HepG2 (cell line): Measurements from ENCODE around the gene SEPHS1. TPM values are rescaled to one million over a fixed set of nuclear protein-coding genes. Genes with fewer than 3 reads are reported as not detected.
A peak's percentile ranks its signal among the peaks of the same experiment; 100 is the strongest.

Experiments used
- CCAR2 ChIP-seq: fragments of 200-400 bp; formaldehyde crosslinking; optimal IDR thresholded peaks from 2 replicates; pipeline ENCODE3; 2018; ENCODE audit warnings: low read depth, mild to moderate bottlenecking, low read length, moderate library complexity
- DMAP1 ChIP-seq: IDR thresholded peaks from 2 replicates; pipeline ENCODE4 v1.6.1; 2016
- EZH2 ChIP-seq: conservative IDR thresholded peaks from 2 replicates; pipeline ENCODE4 v1.6.1; 2012; ENCODE audit warnings: mild to moderate bottlenecking, low read depth, low read length, moderate library complexity
- GABPB1 ChIP-seq: IDR thresholded peaks from 2 replicates; pipeline ENCODE4 v1.6.1; 2016; ENCODE audit warnings: mild to moderate bottlenecking, missing genetic modification reagents, moderate library complexity, missing compliant biosample characterization
- KDM2A ChIP-seq: sonication (generic); formaldehyde crosslinking; IDR thresholded peaks from 2 replicates; pipeline ENCODE4 v1.4.0; 2020; ENCODE audit warnings: low read depth, missing genetic modification reagents, borderline replicate concordance
- KDM5A ChIP-seq: fragments of 200-600 bp; sonication (generic); IDR thresholded peaks from 2 replicates; pipeline ENCODE4 v1.7.0; 2018; ENCODE audit warnings: antibody characterized with exemption, mild to moderate bottlenecking, low read length, borderline replicate concordance
- NCOR1 ChIP-seq: fragments of 200-600 bp; sonication (generic); IDR thresholded peaks from 2 replicates; pipeline ENCODE4 v1.7.0; 2017; ENCODE audit warnings: antibody characterized with exemption, low read length, borderline replicate concordance
- NFYB ChIP-seq: sonication (generic); formaldehyde crosslinking; IDR thresholded peaks from 2 replicates; pipeline ENCODE4 v1.4.0; 2020; ENCODE audit warnings: missing genetic modification reagents
- NFYC ChIP-seq: IDR thresholded peaks from 2 replicates; pipeline ENCODE4 v1.6.1; 2016; ENCODE audit warnings: missing genetic modification reagents, missing compliant biosample characterization
- PHF21A ChIP-seq: sonication (generic); formaldehyde crosslinking; IDR thresholded peaks from 2 replicates; pipeline ENCODE4 v1.5.0; 2020; ENCODE audit warnings: mild to moderate bottlenecking, missing genetic modification reagents
- RBM39 ChIP-seq: fragments of 200-400 bp; formaldehyde crosslinking; IDR thresholded peaks from one replicate; pipeline ENCODE4 v1.6.1; 2018; ENCODE audit warnings: antibody characterized with exemption, mild to moderate bottlenecking, low read depth, low read length; ENCODE audit not compliant: poor library complexity, severe bottlenecking
- SALL1 ChIP-seq: sonication (generic); formaldehyde crosslinking; IDR thresholded peaks from 2 replicates; pipeline ENCODE4 v1.8.0; 2022; ENCODE audit warnings: mild to moderate bottlenecking, missing genetic modification reagents
- SAP130 ChIP-seq: IDR thresholded peaks from 2 replicates; pipeline ENCODE4 v1.6.1; 2016; ENCODE audit warnings: low read depth
- SRY ChIP-seq: sonication (generic); formaldehyde crosslinking; IDR thresholded peaks from 2 replicates; pipeline ENCODE4 v1.8.0; 2022; ENCODE audit warnings: mild to moderate bottlenecking, missing genetic modification reagents
- ZNF101 ChIP-seq: sonication (generic); formaldehyde crosslinking; IDR thresholded peaks from 2 replicates; pipeline ENCODE4 v1.4.0; 2020; ENCODE audit warnings: mild to moderate bottlenecking, low read depth, missing genetic modification reagents, borderline replicate concordance
- ZNF251 ChIP-seq: sonication (generic); formaldehyde crosslinking; IDR thresholded peaks from 2 replicates; pipeline ENCODE4 v1.9.0; 2021; ENCODE audit warnings: mild to moderate bottlenecking, missing genetic modification reagents
- ZNF605 ChIP-seq: sonication (generic); formaldehyde crosslinking; IDR thresholded peaks from 2 replicates; pipeline ENCODE4 v1.8.0; 2022; ENCODE audit warnings: mild to moderate bottlenecking, missing genetic modification reagents
- polyA plus RNA-seq, 8 experiments: library from polyadenylated mRNA; depleted of rRNA in 3 of 8; stranded (reverse) in 7 of 8; unstranded in 1 of 8; fragments of >200 nt; fragmentation: Illumina TruSeq in 4 of 8; extraction: Trizol in 4 of 8; gene quantifications; 2 replicates each; pipeline versions ENCODE4 v1.2.1 to v1.2.3, GENCODE V29; 2011 to 2016; ENCODE audit warnings: low read depth in 4 of 8, missing spikeins in 1 of 8, mixed read lengths in 1 of 8; ENCODE audit not compliant: insufficient read depth in 1 of 8
- total RNA-seq, 5 experiments: library from RNA; depleted of rRNA; stranded (reverse); fragments of >200 nt; fragmentation: Illumina TruSeq; extraction: Trizol; gene quantifications; 2 replicates each; pipeline ENCODE4 v1.2.3, GENCODE V29; 2016; ENCODE audit warnings: low read depth in 1 of 5
- TF ChIP-seq, protein P1 (sequence below), 2 experiments: fragments of 450-650 bp in 1 of 2; sonication (generic) in 1 of 2; formaldehyde crosslinking; IDR thresholded peaks; 2 replicates each; pipeline versions ENCODE4 v1.5.0 to v1.8.0; 2020 to 2022; ENCODE audit warnings: mild to moderate bottlenecking in 1 of 2, missing genetic modification reagents in 1 of 2
- TF ChIP-seq, protein P2 (sequence below): sonication (generic); formaldehyde crosslinking; IDR thresholded peaks from 2 replicates; pipeline ENCODE4 v1.8.1; 2023; ENCODE audit warnings: mild to moderate bottlenecking, moderate library complexity, missing genetic modification reagents
- TF ChIP-seq, protein P3 (sequence below): sonication (generic); formaldehyde crosslinking; IDR thresholded peaks from 2 replicates; pipeline ENCODE4 v1.9.0; 2021; ENCODE audit warnings: missing genetic modification reagents, mild to moderate bottlenecking, borderline replicate concordance

SEPHS1 gene
- total and polyA plus RNA-seq, 2 of the 13 experiments (the other 11 are each of a cell fraction or from before 2014, with no cell fraction given), result 57.8 to 61.5 TPM

DNA sequence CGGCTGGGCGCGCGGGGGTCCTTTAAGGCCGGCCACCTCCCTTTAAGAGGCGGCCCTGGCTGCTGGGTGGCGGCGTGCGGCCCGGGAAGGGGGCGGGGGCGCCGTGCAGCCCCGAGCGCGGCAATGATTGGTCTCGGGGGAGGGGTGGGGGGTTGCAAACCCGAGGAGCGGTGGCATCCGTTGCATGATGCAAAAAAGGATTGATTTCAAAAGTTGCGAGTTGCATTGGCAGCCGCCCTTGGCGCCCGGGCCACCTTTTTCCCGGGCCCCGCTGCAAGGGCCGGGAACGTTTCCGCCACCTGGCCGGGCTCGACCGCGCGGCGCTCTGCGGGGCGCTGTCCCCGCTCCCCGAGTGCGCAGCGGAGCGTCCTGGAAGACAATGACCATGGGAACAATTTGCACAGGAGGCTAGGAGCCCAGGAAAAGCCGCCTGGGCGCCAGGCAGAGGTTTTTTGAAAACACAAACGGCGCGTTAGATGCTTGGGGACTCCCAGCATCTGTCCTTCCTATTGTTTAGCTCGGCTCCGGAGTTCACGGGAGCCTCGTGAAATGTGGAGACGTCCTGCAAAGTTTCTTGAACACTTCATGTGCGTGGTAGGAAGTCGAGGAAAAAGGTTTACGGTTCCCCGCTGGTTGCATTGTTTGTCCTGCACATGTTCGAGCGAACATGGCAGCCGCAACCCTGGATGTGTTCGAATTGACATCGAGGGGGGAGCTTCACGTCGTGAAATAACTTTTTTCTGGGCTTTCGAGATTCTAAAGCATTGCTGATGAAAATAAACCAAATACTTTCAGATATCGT is at the start of gene SEPHS1 (continued):
- TF ChIP-seq, protein P1, sequence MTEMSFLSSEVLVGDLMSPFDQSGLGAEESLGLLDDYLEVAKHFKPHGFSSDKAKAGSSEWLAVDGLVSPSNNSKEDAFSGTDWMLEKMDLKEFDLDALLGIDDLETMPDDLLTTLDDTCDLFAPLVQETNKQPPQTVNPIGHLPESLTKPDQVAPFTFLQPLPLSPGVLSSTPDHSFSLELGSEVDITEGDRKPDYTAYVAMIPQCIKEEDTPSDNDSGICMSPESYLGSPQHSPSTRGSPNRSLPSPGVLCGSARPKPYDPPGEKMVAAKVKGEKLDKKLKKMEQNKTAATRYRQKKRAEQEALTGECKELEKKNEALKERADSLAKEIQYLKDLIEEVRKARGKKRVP (CRISPR knock-in tag; IDR thresholded peaks at IDR 0.05), result peak in 1 of 2 experiments; percentile 93; a peak in 2 of 4 replicates
- 0 out of 2 replicates have a peak, but pooled peaks have one; percentile 53 for TF ChIP-seq ZNF605 (CRISPR knock-in tag)
- TF ChIP-seq CCAR2, result no peak
- 0 out of 2 replicates have a peak, but pooled peaks have one; percentile 58 for TF ChIP-seq SRY (CRISPR knock-in tag)
- TF ChIP-seq, protein P2, sequence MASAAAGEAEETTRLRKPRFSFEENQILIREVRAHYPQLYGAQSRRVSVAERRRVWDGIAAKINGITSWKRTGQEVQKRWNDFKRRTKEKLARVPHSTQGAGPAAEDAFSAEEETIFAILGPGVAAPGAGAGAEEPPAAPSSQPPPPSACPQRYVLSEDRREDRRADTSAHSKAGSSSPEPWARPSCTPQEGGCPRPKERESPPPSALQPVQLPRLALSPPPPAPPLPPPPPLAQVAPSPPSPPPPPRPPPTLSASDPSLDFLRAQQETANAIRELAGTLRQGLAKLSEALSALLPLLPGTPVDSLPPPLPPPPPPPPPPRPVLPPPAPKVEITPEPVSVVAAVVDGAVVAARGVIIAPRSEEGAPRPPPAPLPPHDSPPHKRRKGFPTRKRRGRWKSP (CRISPR knock-in tag), result peak; percentile 76
- TF ChIP-seq NCOR1, result peak; percentile 24; the same call in 1 of the 2 replicates
- peak; percentile 48; the same call in 1 of the 2 replicates for TF ChIP-seq PHF21A (CRISPR knock-in tag)
- TF ChIP-seq ZNF101, result 0 out of 2 replicates have a peak, but pooled peaks have one; percentile 22
- TF ChIP-seq NFYB (CRISPR knock-in tag), result peak; percentile 14; the same call in 1 of the 2 replicates
- TF ChIP-seq KDM2A (CRISPR knock-in tag), result peak; percentile 83; the same call in 1 of the 2 replicates
- TF ChIP-seq, protein P3, sequence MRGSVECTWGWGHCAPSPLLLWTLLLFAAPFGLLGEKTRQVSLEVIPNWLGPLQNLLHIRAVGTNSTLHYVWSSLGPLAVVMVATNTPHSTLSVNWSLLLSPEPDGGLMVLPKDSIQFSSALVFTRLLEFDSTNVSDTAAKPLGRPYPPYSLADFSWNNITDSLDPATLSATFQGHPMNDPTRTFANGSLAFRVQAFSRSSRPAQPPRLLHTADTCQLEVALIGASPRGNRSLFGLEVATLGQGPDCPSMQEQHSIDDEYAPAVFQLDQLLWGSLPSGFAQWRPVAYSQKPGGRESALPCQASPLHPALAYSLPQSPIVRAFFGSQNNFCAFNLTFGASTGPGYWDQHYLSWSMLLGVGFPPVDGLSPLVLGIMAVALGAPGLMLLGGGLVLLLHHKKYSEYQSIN (CRISPR knock-in tag), result no peak
- no peak for TF ChIP-seq ZNF251 (CRISPR knock-in tag)
- peak; percentile 42 for TF ChIP-seq RBM39
- TF ChIP-seq DMAP1 (CRISPR knock-in tag), result peak; percentile 86
- peak; percentile 31; the same call in 1 of the 2 replicates for TF ChIP-seq SALL1
- TF ChIP-seq NFYC, result peak; percentile 36; the same call in 1 of the 2 replicates
- peak; percentile 14; the same call in 1 of the 2 replicates for TF ChIP-seq KDM5A
- TF ChIP-seq SAP130 (CRISPR knock-in tag), result peak; percentile 78
- peak; percentile 76; the same call in 1 of the 2 replicates for TF ChIP-seq GABPB1 (CRISPR knock-in tag)
- TF ChIP-seq EZH2, result no peak
